Measurements from ENCODE around the gene SLC25A23. TPM values are rescaled to one million over a fixed set of nuclear protein-coding genes. Genes with fewer than 3 reads are reported as not detected.

SLC25A23 gene
- total RNA-seq, 1 experiment from 2014 or later = 18.7 TPM

DNA sequence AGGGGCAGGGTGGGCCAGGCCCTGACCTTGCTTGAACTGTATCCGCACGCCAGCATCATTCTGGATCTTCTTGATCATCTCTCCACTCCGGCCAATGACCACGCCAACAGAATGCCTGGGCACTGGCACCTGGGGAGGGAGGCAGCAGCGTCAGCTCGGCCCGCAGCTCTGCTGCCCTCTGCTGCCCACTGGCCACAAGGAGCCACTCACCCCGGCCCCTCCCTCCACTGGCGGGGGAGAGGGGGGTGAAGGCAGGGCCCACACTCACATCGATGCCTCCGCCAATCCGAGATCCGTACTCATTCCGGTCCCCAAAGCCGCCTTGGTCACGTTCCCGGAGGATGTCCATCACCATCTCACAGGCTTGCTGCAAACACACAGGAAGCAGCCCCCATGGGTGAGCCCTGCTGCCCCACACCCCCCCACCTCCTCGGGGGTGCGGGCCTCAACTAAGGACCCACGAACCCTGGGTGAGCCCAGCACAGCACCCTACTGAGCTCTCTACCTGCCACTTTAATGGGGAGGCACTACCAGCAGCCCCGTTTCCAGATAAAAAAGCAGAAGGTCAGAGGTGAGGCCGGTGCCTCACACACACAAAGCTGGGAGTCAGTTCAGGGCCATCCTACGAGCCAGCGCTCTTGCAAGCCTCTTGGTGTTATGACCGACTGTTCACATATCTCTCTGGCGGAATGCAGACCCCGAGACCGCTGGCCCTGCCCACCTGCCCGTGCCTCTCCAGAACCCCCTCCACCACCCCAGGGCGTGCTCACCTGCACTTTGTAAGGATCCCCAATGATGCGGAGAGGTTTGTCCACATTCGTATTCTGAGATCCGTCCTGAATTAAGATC is 41.7 kb downstream of the SLC25A23 start:
- H3K9me3 ChIP-seq (ENCODE audit: control insufficient read depth, insufficient read depth, low read depth, low read length) = no peaks in the 10 kb centered on the region
- ChIA-PET POLR2A (interaction anchor here (0.5 kb wide), 1 partner anchor 34 kb away, joined by 3 read pairs; no protein-coding TSS in a partner anchor), CTCF (interaction anchor here (0.7 kb wide), 2 partner anchors 42 to 105 kb away, joined by 3 read pairs; partner anchors contain the start of gene SLC25A23)
- in situ Hi-C loops (cut with HindIII; ENCODE audit: low pct_unique_long_range_greater_than_20kb, low sequenced_read_pairs) = no loop called here
- H3K4me3 ChIP-seq (ENCODE audit: low read depth in 2 of 2, low read length in 2 of 2) = no peak overlapping the region
- H3K27ac ChIP-seq (ENCODE audit: low read length) = no peak overlapping the region
- peaks cover 5% of the 10 kb centered on the region for H3K4me1 ChIP-seq (ENCODE audit: control insufficient read depth, insufficient read depth, low read length)
- TF ChIP-seq TCF7L2 (IDR thresholded peaks at IDR 0.05; ENCODE audit: low read depth, low read length) = no peak
- TF ChIP-seq, protein P1, sequence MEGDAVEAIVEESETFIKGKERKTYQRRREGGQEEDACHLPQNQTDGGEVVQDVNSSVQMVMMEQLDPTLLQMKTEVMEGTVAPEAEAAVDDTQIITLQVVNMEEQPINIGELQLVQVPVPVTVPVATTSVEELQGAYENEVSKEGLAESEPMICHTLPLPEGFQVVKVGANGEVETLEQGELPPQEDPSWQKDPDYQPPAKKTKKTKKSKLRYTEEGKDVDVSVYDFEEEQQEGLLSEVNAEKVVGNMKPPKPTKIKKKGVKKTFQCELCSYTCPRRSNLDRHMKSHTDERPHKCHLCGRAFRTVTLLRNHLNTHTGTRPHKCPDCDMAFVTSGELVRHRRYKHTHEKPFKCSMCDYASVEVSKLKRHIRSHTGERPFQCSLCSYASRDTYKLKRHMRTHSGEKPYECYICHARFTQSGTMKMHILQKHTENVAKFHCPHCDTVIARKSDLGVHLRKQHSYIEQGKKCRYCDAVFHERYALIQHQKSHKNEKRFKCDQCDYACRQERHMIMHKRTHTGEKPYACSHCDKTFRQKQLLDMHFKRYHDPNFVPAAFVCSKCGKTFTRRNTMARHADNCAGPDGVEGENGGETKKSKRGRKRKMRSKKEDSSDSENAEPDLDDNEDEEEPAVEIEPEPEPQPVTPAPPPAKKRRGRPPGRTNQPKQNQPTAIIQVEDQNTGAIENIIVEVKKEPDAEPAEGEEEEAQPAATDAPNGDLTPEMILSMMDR (IDR thresholded peaks at IDR 0.05) = peak; percentile 74; the same call in 1 of the 2 replicates
- no peak for TF ChIP-seq SIN3A (IDR thresholded peaks at IDR 0.05; ENCODE audit: borderline replicate concordance, insufficient read depth, low read depth, low read length)
- TF ChIP-seq, protein P2, sequence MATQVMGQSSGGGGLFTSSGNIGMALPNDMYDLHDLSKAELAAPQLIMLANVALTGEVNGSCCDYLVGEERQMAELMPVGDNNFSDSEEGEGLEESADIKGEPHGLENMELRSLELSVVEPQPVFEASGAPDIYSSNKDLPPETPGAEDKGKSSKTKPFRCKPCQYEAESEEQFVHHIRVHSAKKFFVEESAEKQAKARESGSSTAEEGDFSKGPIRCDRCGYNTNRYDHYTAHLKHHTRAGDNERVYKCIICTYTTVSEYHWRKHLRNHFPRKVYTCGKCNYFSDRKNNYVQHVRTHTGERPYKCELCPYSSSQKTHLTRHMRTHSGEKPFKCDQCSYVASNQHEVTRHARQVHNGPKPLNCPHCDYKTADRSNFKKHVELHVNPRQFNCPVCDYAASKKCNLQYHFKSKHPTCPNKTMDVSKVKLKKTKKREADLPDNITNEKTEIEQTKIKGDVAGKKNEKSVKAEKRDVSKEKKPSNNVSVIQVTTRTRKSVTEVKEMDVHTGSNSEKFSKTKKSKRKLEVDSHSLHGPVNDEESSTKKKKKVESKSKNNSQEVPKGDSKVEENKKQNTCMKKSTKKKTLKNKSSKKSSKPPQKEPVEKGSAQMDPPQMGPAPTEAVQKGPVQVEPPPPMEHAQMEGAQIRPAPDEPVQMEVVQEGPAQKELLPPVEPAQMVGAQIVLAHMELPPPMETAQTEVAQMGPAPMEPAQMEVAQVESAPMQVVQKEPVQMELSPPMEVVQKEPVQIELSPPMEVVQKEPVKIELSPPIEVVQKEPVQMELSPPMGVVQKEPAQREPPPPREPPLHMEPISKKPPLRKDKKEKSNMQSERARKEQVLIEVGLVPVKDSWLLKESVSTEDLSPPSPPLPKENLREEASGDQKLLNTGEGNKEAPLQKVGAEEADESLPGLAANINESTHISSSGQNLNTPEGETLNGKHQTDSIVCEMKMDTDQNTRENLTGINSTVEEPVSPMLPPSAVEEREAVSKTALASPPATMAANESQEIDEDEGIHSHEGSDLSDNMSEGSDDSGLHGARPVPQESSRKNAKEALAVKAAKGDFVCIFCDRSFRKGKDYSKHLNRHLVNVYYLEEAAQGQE (IDR thresholded peaks at IDR 0.05; ENCODE audit: insufficient read depth in 1 of 2, low read depth in 2 of 2, low read length in 1 of 2) = no peak
- TF ChIP-seq POLR2AphosphoS5 (IDR thresholded peaks at IDR 0.05; ENCODE audit: low read depth, low read length) = no peak
- no peak for DNase-seq (ENCODE audit: low read depth, low spot score)
- BruUV-seq (replicated peaks) = no TSS peak
- peaks cover 10% of the 10 kb centered on the region for H3K36me3 ChIP-seq (ENCODE audit: control insufficient read depth, insufficient read depth, low read length)
- H3K27me3 ChIP-seq (ENCODE audit: control insufficient read depth, insufficient read depth, low read length) = no peaks in the 10 kb centered on the region
- ATAC-seq = peak; percentile 72
- intact Hi-C loops (cut with micrococcal nuclease; ENCODE audit: unreplicated experiment) = no loop called here

DNA sequence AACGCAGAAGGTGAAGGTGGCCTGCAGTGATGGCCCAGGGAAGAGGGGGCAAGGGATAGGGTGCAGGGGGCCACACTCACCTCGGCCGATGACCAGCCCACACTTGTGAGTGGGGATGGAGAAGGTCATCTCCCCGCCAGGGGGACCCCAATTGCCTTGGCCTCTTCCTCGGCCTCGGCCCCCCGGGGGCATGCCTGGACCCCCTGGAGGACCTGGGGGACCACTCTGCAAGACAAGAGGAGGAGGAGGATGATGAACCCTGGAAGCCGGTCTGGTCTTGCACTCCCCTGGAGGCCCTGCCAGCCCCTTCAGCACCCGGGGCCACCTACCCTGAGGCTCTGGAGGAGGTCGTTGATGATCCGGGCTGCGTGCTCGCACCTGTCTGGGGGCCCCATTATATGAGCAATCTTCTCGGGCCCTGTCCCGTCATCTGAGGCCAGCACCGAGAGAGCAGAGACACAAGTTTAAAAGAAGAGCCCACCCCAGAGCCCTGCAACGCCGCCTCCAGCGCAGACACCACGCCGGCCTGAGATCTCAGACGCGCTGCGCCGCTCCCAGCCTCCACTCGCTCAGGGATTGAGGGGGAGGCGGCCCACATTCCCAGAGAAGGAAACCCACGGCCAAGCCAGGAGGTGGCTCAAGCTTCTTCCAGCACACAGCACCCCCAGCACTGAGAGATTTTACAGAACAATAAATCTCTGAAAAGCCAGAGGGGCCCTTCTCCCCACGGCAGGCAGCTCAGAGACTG is 42.8 kb downstream of the SLC25A23 start:
- BruUV-seq (replicated peaks) = no TSS peak
- no peaks in the 10 kb centered on the region for H3K27me3 ChIP-seq (ENCODE audit: control insufficient read depth, insufficient read depth, low read length)
- ATAC-seq (no peak), DNase-seq (ENCODE audit: low read depth, low spot score) (no peak)
- H3K9me3 ChIP-seq (ENCODE audit: control insufficient read depth, insufficient read depth, low read depth, low read length) = no peaks in the 10 kb centered on the region
- ChIA-PET POLR2A (no interaction called here), CTCF (interaction anchor here (0.7 kb wide), 1 partner anchor 43 kb away, joined by 3 read pairs; the partner anchor contains the start of gene SLC25A23)
- intact Hi-C loops (cut with micrococcal nuclease; ENCODE audit: unreplicated experiment) (no loop called here), in situ Hi-C loops (cut with HindIII; ENCODE audit: low pct_unique_long_range_greater_than_20kb, low sequenced_read_pairs) (no loop called here)
- peaks cover 8% of the 10 kb centered on the region for H3K36me3 ChIP-seq (ENCODE audit: control insufficient read depth, insufficient read depth, low read length)
- H3K27ac ChIP-seq (ENCODE audit: low read length) = no peak overlapping the region
- no peaks in the 10 kb centered on the region; the same call in 1 of the 2 replicates for H3K4me1 ChIP-seq (ENCODE audit: control insufficient read depth, insufficient read depth, low read length)
- no peak for TF ChIP-seq TCF7L2 (IDR thresholded peaks at IDR 0.05; ENCODE audit: low read depth, low read length)
- TF ChIP-seq, protein P2 (IDR thresholded peaks at IDR 0.05; ENCODE audit: insufficient read depth in 1 of 2, low read depth in 2 of 2, low read length in 1 of 2) = no peak
- TF ChIP-seq, protein P1 (IDR thresholded peaks at IDR 0.05) = no peak
- no peak for TF ChIP-seq POLR2AphosphoS5 (IDR thresholded peaks at IDR 0.05; ENCODE audit: low read depth, low read length)
- no peak for TF ChIP-seq SIN3A (IDR thresholded peaks at IDR 0.05; ENCODE audit: borderline replicate concordance, insufficient read depth, low read depth, low read length)
- H3K4me3 ChIP-seq (ENCODE audit: low read depth in 2 of 2, low read length in 2 of 2) = no peak overlapping the region
